B cell (primary cell): Measurements from ENCODE around the gene DOCK4.

Experiments
- CTCF ChIP-seq: fragments of 200-600 bp; IDR thresholded peaks from one replicate; pipeline ENCODE4 v1.8.0; 2022; ENCODE audit warnings: antibody characterized with exemption, mild to moderate bottlenecking
- EZH2 ChIP-seq: IDR thresholded peaks from 2 replicates; pipeline ENCODE4 v1.6.1; 2012; ENCODE audit warnings: borderline replicate concordance, low read depth, mild to moderate bottlenecking, moderate library complexity, low read length; ENCODE audit not compliant: insufficient read depth, poor library complexity, severe bottlenecking

- TF ChIP-seq CTCF (no peak), EZH2 (no peak)
These were observed 16.1 kb downstream of the DOCK4 start for GRCh38 chr7:112190120-112190519.
